ENCODE results near the gene COL16A1.

Gene COL16A1

DNA sequence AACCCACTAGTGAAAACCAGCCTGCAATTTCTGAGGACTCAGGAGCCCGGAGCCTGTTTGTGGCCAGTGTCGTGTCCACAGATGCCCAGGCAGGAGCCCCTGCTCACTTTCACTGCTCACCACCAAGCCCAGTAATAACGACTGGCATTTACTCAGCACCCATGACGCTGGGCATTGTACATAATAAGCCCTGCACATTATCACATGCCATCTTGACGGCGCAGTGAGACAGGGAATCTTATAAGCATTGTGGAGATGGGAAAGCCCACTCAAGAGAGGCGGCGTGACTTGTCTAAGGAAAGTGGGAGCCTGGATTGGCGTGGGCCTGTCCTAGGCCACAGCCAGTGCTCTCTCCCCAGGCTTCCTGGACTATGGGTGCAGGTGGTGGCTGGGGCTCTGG is 30.4 kb downstream of the COL16A1 start:
- CTCF ChIA-PET, result no interaction called here
- no peak for TF ChIP-seq ZNF561 (tag by site-specific recombination; IDR thresholded peaks at IDR 0.05; ENCODE audit: borderline replicate concordance)
- TF ChIP-seq ZNF701 (tag by site-specific recombination; IDR thresholded peaks at IDR 0.05), result no peak
- 0 out of 2 replicates have a peak, but pooled peaks have one; percentile 7 for TF ChIP-seq PRDM1 (tag by site-specific recombination; IDR thresholded peaks at IDR 0.05)
- Histone ChIP-seq H3K9me3 (ENCODE audit: control insufficient read depth, insufficient read depth, low read depth, low read length) (no peaks in the 10 kb centered on the region), H3K4me1 (ENCODE audit: control insufficient read depth, insufficient read depth, low read length) (peaks cover 5% of the 10 kb centered on the region), H3K4me3 (ENCODE audit: low read depth, low read length) (no peak overlapping the region), H3K36me3 (ENCODE audit: control insufficient read depth in 2 of 2, insufficient read depth in 1 of 2, low read length in 2 of 2) (no peaks in the 10 kb centered on the region), H3K27ac (ENCODE audit: extremely low read depth, low read depth, low read length) (no peak overlapping the region)
- POLR2A ChIA-PET, result no interaction called here

- H3K4me1 ChIP-seq (ENCODE audit: control insufficient read depth, insufficient read depth, low read length), result peaks cover 5% of the 10 kb centered on the region
- H3K9me3 ChIP-seq (ENCODE audit: control insufficient read depth, insufficient read depth, low read depth, low read length), result no peaks in the 10 kb centered on the region
- no peak overlapping the region for H3K27ac ChIP-seq (ENCODE audit: extremely low read depth, low read depth, low read length)
- ChIA-PET CTCF (no interaction called here), POLR2A (no interaction called here)
- no peaks in the 10 kb centered on the region for H3K36me3 ChIP-seq (ENCODE audit: control insufficient read depth in 2 of 2, insufficient read depth in 1 of 2, low read length in 2 of 2)
- no peak overlapping the region for H3K4me3 ChIP-seq (ENCODE audit: low read depth, low read length)
- TF ChIP-seq ZNF341 (tag by site-specific recombination; IDR thresholded peaks at IDR 0.05; ENCODE audit: low read depth), result peak; percentile 73
- TF ChIP-seq ZFHX2 (tag by site-specific recombination; conservative IDR thresholded peaks at IDR 0.05), result peak; percentile 27; the same call in 1 of the 2 replicates
- no peak for TF ChIP-seq KLF8 (tag by site-specific recombination; IDR thresholded peaks at IDR 0.05)
- TF ChIP-seq KLF1 (tag by site-specific recombination; IDR thresholded peaks at IDR 0.05), result no peak
- TF ChIP-seq, protein P1, sequence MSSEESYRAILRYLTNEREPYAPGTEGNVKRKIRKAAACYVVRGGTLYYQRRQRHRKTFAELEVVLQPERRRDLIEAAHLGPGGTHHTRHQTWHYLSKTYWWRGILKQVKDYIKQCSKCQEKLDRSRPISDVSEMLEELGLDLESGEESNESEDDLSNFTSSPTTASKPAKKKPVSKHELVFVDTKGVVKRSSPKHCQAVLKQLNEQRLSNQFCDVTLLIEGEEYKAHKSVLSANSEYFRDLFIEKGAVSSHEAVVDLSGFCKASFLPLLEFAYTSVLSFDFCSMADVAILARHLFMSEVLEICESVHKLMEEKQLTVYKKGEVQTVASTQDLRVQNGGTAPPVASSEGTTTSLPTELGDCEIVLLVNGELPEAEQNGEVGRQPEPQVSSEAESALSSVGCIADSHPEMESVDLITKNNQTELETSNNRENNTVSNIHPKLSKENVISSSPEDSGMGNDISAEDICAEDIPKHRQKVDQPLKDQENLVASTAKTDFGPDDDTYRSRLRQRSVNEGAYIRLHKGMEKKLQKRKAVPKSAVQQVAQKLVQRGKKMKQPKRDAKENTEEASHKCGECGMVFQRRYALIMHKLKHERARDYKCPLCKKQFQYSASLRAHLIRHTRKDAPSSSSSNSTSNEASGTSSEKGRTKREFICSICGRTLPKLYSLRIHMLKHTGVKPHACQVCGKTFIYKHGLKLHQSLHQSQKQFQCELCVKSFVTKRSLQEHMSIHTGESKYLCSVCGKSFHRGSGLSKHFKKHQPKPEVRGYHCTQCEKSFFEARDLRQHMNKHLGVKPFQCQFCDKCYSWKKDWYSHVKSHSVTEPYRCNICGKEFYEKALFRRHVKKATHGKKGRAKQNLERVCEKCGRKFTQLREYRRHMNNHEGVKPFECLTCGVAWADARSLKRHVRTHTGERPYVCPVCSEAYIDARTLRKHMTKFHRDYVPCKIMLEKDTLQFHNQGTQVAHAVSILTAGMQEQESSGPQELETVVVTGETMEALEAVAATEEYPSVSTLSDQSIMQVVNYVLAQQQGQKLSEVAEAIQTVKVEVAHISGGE (tag by site-specific recombination; conservative IDR thresholded peaks at IDR 0.05; ENCODE audit: low read depth), result peak; percentile 55; the same call in 1 of the 2 replicates
- TF ChIP-seq PRDM1 (tag by site-specific recombination; IDR thresholded peaks at IDR 0.05), result no peak
Observed at GRCh38 chr1:31672986-31673385, 30.8 kb downstream of the COL16A1 start.

DNA sequence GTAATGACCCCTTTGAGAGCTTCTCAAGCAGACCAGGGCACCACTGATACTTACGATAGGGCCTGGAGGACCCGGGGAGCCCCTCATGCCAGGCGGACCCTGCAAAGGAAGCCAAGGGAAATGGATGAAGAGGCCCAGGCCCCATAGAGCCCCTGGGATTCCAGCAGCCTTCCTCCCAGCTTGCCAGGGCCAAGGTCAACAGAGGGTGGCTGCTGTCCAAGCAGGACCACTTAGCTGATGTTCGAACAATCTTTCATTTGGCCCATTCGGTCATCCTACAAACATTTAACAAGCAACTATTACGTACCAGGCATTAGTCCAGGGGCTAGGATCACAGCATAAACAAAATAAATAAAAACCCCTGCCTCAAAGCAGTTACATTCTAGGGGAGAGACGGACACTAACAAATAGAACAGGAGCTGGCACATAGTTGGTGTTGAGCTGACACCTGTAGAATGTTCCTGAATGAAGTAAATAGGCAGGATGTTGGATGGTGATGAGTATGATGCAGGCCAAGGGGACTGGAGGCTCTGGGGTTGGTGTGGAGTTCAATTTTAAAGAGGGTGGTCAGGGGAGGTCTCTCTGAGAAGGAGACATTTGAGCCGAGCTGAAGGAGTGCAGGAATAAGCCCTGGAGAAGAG is 32.1 kb downstream of the COL16A1 start:
- Histone ChIP-seq H3K4me3 (ENCODE audit: low read depth, low read length) (no peak overlapping the region), H3K9me3 (ENCODE audit: control insufficient read depth, insufficient read depth, low read depth, low read length) (no peaks in the 10 kb centered on the region), H3K27ac (ENCODE audit: extremely low read depth, low read depth, low read length) (no peak overlapping the region), H3K4me1 (ENCODE audit: control insufficient read depth, insufficient read depth, low read length) (peaks cover 5% of the 10 kb centered on the region), H3K36me3 (ENCODE audit: control insufficient read depth in 2 of 2, insufficient read depth in 1 of 2, low read length in 2 of 2) (no peaks in the 10 kb centered on the region)
- ChIA-PET CTCF (interaction anchor here (0.5 to 1.4 kb wide), 5 partner anchors 9 to 274 kb away, joined by 3 to 5 read pairs (median 5); no protein-coding TSS in a partner anchor), POLR2A (no interaction called here)
- TF ChIP-seq, protein P2, sequence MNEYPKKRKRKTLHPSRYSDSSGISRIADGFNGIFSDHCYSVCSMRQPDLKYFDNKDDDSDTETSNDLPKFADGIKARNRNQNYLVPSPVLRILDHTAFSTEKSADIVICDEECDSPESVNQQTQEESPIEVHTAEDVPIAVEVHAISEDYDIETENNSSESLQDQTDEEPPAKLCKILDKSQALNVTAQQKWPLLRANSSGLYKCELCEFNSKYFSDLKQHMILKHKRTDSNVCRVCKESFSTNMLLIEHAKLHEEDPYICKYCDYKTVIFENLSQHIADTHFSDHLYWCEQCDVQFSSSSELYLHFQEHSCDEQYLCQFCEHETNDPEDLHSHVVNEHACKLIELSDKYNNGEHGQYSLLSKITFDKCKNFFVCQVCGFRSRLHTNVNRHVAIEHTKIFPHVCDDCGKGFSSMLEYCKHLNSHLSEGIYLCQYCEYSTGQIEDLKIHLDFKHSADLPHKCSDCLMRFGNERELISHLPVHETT (tag by site-specific recombination; IDR thresholded peaks at IDR 0.05), result no peak
- no peak for TF ChIP-seq GLI4 (tag by site-specific recombination; IDR thresholded peaks at IDR 0.05)
- TF ChIP-seq SCRT2 (tag by site-specific recombination; IDR thresholded peaks at IDR 0.05), result peak; percentile 91
- no peak for TF ChIP-seq ZNF600 (tag by site-specific recombination; IDR thresholded peaks at IDR 0.05)
- TF ChIP-seq ZNF175 (tag by site-specific recombination; IDR thresholded peaks at IDR 0.05), result no peak
- no peak for TF ChIP-seq ZSCAN23 (tag by site-specific recombination; IDR thresholded peaks at IDR 0.05)
- TF ChIP-seq SCRT1 (tag by site-specific recombination; IDR thresholded peaks at IDR 0.05; ENCODE audit: borderline replicate concordance), result peak; percentile 89
